Stimulated activated CD4-positive, alpha-beta T cell treated with anti-CD3 and anti-CD28 coated beads, Interleukin-1b, Interleukin-23, amount 100 ng/mL, for 48 hours (primary cell): ENCODE data around the gene SKA3.
"Not testable (repeated sequence)": the region's sequence is repeated elsewhere in the genome, so short reads cannot be mapped to it uniquely, and the experiment has no call there.

Source experiments
- DNase-seq: peaks from one replicate; pipeline ENCODE4 v3.0.0-alpha.2; 2020

Gene SKA3

DNA sequence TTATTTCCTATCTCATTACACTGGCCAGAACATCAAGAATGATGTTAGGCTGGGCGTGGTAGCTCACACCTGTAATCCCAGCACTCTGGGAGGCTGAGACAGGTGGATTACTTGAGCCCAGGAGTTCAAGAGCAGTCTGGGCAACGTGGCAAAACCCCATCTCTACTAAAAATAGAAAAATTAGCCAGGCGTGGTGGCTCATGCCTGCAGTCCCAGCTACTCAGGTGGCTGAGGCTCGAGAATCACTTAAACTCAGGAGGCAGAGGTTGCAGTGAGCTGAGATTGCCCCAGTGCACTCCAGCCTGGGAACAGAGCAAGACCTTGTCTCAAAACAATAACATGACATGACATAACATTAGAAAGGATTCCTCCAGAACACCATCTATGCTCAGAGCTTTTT lies 10.7 kb downstream of the SKA3 start:
- not testable (repeated sequence) for DNase-seq

DNA sequence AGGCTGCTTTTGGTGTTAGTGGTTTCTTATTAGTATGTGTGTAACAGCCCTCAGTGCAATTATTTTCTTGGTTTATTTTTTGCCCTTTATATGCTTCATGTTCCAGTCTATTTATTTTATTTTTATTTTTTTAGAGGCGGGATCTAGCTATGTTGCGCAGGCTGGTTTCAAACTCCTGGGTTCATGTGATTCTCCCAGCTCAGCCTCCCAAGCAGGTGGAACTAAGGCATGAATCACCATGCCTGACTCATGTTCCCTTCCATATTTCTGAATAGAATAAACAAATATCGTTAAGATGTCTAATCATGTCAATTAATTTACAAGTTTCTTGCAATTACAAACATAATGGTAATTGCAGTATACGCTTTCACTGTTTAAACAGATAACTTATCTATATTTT lies 11.7 kb downstream of the SKA3 start:
- no peak for DNase-seq

DNA sequence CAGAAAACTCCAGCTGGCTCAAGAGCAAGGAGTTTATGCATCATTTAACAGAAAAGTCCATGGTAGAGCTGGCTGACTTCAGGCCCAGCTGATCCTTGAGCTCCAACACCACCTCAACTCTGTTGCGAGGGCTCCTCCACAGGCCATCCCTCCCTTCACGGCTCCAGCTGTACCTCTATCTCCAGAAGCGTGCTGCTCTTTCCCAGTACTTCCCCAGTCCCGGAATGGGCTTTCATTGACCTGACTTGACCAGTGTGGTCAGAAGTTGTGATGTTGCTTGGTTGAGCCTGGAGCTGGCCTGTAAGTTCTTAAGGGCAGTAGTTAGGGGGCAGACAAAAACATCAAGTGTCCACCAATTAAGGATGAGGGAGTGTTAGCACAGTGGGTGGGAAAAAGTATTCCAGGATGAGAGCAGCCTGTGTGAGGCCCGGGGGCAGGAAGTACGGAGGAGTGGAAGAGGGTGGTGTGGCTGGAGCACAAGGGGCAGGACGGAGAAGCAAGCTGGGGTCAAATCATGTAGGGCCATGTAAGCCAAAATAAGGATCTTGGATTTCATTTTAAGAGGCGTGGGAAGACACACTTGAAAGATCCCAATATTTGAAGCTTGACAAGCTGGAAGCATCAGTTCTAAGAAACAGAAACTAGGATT lies 24.0 kb downstream of the SKA3 start:
- no peak for DNase-seq

DNA sequence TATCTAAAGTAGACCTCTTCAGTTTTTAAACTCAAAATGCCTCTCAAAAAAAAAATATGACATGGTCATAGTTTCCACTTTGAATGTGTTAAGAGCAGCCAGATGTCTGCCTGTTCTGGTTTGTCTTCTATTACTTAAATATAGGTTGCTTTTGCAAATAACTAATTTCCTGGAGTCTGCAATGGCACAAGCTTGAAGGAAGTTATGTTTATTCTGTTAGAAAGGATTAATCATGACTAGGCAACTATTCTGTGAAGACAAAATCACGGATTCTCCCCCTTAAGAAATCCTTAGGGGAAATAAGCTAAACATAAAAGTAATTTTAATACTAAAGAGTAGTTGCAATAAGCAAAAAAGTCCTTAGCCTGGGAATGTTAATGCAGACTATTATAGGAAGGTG lies 26.3 kb downstream of the SKA3 start:
- DNase-seq: no peak

DNA sequence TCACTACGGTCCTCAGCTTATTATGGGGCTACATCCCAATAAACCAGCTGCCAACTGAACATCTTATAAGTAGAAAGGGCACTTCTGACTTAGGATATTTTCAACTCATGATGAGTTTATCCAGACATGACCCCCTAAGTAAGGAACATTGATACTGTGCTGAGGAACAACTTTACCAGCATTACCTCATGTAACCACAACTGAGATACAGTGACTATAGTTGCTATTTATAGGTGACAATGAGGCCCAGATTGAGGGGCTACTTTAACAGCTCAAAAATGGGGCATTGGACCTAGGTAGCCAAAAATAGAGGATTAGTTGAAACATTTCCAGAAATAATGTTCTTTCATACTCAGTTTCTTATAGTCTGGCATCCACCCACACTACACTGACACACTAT lies 26.8 kb downstream of the SKA3 start:
- no peak for DNase-seq

DNA sequence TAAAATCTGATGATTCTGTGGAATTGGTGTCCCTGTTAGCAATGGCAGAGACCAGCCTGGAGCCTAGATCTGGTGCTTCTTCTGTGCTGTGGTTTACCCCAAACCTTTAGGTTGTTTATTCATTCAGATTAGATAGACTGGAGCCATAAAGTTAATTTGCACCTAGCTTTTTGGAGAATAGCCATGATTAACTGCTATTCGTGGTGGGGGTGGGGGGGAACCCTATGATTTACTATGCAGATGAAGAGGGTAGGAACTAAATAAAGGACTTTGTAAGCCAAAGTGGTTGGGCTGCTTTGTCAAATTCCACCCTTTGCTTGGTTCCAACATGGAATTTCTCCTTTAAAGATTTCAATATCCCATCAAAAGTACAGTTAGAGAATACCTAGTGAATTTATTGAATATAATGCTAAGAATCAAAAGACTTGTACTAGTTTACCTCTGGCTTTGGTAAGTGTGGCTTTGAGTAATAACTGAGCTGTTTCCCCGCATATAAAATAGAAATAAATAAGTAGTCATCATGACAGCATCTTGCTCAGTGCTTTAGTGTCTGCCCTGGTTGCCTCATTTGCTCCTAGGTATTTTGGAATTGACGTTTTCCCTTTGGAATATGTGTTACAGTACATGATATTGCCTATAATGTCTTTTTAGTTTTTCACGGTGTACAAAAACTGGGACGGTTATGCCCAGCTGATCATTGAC lies 27.6 kb downstream of the SKA3 start:
- DNase-seq: no peak

DNA sequence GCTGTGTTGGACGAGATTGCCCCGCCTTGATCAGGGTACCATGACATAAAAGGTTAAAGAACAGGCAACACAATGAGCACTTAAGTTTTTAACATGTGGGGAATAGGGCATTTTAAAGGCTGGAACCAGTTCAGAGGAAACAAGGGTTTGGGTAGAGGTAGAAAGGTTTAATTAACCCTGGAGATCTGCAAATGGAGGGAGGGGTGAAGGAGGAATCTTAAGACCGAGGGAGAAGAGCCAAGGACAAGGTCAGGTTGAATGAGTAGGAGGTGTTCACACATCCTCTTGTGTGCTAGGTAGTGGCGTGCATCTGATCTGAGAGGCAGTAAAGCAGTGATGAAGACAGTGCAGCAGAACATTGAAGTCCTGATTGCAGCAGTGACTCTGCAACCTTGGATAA lies 28.5 kb downstream of the SKA3 start:
- no peak for DNase-seq

DNA sequence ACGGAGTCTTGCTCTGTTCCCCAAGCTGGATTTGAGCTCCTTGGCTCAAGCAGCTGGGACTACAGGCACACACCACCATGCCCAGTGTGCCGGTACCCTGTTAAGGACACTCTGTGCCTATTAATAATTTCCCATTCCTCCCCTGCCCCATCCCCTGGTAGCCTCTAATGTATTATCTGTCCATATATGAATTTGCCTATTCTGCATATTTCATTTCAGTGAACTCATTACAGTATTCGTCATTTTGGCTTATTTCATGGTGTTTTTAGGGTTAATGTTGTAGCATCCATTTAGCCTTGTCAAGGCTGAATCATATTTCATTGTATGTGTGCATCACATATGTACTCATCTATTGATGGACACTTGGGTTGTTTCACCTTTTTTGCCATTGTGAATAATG lies 33.6 kb downstream of the SKA3 start:
- DNase-seq: no peak

DNA sequence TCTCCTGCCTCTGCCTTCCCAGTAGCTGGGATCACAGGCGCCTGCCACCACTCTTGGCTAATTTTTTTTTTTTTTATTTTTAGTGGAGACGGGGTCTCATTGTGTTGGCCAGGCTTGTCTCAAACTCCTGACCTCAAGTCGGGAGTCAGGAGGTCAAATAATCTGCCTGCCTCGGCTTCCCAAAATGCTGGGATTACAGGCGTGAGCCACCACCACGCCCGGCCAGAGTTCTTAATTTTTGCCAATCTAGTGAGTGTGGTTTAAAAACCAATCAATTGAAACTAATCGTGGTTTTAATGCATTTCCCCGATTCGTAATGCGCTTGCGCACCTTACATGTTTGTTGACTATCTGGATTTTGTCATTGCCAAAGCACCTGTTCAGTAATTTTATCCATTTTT lies 37.0 kb downstream of the SKA3 start:
- DNase-seq: no peak

DNA sequence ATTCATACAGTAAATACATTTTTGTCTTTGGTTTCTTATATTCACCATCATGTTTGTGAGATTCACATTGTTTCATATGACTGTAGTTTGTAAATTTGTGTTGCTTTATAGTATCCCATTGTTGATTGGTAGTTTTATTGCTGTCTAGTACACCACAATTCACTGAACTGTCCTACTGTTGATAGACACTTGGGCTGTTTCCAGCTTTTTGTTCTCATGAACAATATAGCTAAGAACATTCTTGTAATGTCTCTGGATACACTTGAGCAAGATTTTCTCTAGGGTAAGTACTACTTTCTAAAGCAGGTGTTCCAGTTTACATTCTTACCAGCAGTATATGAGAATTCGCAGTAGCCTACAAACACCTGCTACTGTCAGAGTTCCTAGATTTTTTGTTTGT lies 37.8 kb downstream of the SKA3 start:
- DNase-seq: no peak

DNA sequence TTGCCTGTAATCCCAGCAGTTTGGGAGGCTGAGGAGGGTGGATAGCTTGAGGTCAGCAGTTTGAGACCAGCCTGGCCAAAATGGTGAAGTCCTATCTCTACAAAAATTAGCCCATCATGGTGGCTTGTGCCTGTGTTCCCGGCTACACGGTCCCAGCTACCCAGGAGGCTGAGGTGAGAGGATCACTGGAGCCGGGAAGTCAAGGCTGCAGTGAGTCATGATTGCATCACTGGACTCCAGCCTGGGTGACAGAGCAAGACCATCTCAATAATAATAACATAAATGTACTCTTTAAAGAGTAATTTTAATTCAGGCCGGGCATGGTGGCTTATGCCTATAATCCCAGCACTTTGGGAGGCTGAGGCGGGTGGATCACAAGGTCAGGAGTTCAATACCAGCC lies 38.7 kb downstream of the SKA3 start:
- no peak for DNase-seq

DNA sequence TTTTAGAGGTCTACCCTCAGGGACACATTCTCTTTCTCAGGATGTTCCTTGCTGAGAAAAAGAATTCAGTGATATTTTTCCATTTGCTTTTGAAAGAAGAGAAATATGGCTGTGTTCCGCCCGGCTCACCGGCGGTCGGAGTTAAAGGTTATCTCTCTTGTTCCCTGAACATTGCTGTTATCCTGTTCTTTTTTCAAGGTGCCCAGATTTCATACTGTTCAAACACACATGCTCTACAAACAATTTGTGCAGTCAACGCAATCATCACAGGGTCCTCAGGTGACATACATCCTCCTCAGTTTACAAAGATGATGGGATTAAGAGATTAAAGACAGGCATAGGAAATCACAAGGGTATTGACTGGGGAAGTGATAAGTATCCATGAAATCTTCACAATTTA lies 40.5 kb downstream of the SKA3 start:
- not testable (repeated sequence) for DNase-seq

DNA sequence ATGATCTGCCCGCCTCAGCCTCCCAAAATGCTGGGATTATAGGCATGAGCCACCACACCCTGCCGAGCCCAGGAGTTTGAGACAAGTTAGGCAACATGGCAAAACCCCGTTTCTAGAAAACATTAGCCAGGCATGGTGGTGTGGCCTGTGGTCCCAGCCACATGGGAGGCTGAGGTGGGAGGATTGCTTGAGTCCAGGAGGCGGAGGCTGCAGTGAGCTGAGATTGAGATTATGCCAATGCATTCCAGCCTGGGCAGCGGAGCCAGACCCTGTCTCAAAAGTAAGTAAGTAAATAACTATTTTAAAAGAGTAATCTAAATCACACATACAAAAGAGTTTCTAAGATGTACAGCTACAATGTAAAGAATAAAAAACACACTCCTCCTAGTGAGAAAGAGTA lies 41.9 kb downstream of the SKA3 start:
- no peak for DNase-seq

DNA sequence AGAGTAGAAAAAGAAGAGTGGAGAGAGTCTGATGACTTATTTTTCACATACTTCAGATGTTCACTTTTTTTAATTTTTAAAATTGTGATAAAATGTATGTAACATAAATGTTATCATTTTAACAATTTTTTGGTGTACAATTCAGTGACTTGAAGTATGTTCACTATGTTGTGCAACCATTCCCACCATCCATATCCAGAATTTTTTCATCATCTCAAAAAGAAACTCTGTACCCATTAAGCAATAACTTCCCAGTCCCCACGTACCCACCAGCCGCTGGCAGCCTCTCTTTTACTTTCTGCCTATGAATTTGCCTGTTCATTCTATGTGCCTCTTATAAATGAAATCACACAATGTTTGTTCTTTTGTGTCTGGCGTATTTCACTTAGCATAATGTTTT lies 43.3 kb downstream of the SKA3 start:
- no peak for DNase-seq

DNA sequence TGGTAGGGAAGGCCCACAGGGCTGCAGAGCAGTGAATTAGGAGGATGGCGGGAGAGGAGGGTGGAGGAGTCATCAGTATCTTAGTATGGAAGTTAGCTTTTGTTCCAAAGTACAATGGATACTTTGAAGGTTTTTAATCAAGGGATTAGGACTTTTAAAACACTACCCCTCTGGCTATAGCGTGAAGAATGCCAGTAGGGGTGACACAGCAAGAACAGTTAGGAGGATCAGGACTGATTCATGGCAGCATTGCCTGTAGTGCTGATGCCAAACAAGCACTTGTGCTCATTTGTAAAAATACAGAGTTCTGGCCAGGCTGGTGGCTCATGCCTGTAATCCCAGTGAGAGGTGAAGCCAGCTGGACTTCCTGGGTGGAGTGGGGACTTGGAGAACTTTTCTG lies 46.2 kb downstream of the SKA3 start:
- no peak for DNase-seq

DNA sequence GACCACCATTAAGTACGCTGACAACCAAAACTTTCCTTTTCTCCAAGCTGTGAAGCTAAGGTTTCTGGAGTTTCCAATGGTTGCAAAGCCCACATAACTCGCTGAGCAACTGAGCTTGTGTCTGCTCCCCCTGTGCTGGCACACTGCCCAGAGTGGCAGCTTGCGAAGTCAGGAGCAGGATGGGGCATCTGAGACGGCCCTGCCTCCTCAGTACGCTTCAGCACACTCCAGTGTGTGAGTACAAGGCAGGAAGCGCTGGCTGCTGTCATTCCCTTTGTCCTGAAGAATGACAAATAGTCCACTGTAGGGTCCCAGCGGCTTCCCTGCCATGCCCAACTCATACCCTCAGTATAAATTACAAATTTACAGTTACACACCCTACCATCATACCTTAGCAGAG lies 51.5 kb downstream of the SKA3 start:
- DNase-seq: no peak

DNA sequence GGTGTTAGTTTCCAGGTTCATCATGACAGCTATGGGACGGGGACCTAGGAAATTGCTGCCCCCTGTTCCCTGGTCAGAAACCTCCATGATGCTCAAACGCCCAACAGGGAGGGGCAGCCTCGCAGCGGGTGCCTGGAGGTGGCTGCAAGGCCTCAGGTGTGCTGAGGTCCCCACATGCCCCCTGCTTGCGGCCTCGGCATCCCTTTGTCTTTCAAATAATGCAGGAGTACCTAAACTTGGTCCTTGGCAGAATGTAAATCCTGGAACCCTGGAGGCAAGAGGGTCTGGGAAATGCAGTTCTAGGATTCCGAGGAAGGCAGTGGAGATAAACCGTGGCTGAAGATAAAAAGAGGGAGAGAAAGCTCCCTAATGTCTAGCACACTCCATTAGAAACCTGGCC lies 52.4 kb downstream of the SKA3 start:
- no peak for DNase-seq

DNA sequence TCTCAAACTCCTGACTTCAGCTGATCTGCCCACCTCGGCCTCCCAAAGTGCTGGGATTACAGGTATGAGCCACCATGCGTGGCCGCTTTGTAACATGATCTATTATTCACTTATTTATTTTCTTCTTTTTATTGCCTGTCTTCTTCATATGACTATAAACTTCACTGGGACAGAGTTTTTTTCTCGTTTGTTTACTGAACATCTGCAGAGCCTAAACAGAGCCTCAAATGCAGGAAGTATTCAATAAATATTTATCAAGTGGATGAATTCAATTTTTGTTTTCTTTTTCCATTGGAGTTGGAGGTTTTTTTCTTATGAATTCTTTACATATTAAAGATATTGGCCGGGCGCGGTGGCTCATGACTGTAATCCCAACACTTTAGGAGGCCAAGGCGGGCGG lies 54.7 kb downstream of the SKA3 start:
- DNase-seq: no peak

DNA sequence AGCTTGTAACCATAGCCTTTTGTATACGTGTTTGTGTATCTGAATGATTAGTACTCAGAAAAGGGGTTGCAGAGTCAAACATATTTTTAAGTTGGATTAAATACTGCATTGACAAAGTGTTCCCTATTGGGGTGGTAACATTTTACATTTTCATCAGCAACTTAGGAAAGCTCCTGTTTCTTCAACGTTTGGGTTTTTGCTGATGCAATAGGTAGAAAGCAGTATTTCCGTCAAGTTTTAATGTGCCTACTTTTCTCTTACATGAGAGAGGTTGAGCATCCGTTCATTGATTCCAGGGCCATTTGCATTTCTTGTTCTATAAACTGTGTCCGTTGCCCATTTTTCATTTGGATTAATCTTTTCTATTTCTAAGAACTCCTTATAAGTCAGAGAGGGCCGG lies 56.2 kb downstream of the SKA3 start:
- DNase-seq: no peak

DNA sequence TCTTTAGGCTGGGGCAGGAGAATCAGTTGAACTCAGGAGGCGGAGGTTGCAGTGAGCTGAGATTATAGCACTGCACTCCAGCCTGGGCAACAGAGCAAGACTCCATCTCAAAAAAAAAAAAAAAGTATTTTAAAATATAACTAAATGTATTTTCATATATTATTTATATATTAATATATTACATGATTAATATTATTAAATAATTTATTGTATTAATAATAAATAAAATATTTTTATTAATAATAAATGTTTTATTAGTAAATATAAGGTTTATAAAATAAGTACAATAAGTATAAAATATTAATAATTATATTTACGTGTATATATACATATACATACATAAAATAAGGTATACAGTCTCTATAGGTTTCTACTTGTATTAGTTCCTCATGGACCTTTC lies 56.8 kb downstream of the SKA3 start:
- DNase-seq: no peak

DNA sequence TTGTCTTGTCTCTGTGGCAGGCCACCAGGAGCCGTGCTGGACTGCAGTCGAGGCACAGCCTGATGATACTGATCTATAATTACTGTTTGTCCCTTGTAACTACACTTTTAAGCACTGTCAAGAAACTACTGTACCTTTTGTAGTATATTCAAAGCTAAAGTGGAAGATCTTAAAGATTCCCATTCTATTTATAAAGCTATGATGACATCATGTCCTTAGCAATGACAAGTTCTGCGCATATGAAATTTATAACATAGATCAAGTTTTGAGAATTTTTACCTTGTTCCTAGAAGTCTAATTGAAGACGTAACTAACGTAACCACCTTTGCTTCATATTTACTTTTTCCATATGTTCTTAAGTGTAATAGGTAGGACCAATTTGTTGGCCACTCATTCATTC lies 58.2 kb downstream of the SKA3 start:
- no peak for DNase-seq

DNA sequence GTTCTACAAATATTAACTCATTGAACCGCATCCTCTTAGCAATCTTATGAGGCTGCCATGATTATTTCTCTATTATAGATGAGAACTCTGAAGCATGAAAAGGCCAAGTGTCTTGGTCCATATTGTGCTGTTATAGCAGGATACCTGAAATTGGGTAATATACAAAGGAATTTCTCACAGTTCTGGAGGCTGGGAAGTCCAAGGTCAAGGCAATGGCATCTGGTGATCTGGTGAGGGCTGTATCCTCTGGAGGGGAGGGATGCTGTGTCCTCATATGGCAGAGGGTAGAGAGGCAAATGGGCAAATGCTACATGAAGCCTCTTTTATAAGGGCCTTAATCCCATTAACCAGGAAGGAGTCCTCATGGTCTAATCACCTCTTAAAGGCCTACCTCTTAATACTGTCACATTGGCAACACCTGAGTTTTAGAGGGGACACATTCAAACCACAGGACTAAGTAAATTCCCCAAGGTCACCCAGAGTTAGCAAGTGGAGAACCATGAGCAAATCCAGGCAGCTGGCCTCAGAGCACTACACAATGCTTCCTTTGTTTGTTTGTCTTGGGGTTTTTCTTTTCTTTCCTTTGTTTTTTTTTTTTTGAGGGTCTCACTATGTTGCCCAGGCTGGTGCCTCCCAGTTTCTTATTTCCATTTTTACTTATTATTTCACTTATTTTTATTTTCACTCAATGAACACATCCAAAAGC lies 59.1 kb downstream of the SKA3 start:
- DNase-seq: no peak

DNA sequence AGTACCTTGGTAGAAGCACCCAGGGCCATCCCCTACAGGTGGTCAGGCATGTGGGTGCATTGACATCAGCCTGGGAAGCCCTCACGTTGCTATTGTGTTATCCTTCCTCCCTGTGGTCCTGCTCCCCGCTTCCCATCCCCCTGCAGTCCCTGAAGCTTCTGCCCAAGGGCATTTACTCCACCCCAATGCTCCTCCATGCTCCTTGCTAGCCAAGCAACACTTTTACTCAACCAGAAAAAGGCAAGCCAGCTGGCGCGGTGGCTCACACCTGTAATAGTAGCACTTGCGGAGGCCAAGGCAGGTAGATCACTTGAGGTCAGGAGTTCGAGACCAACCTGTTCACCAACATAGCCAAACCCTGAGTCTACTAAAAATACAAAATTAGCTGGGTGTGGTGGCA lies 60.2 kb downstream of the SKA3 start:
- no peak for DNase-seq

DNA sequence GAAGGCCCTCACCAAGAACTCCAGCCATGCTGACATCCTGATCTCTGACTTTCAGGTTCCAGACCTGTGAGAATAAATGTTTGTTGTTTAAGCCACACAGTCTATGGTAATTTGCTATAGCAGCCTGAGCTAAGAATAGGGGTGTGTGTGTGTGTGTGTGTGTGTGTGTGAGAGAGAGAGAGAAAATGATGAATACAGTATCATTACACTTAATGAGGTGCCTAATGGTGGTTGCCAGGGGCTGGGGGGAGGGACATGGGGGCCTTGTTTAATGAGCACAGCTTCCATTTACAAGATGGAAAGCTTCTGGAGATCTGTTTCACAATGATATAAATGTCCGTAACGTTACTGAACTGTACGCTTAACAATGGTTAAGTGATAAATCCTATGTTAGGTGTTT lies 61.1 kb downstream of the SKA3 start:
- DNase-seq: no peak

DNA sequence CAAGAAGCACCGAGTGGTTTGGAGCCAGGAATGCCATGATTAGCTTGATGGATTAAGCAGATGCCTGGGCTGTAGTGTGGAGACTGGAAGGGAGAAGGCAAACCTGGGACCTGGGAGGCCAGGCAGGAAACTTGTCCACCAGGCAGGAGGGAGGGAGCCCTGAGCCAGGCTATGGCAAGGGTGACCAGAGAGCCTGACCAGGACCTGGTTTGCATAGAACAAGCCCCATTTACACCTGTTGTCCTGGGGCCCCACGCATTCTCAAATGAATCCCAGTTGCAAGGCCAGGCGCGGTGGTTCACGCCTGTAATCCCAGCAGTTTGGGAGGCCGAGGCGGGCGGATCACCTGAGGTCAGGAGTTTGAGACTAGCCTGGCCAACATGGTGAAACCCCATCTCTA lies 64.8 kb downstream of the SKA3 start:
- DNase-seq: no peak
